Muscle layer of duodenum (tissue), 2 donors: ENCODE data around the gene FBXL20.
"Not testable (repeated sequence)": the region's sequence is repeated elsewhere in the genome, so short reads cannot be mapped to it uniquely, and the experiment has no call there.

Experiments
- H3K27ac ChIP-seq: one replicate; pipeline ENCODE4 v1.7.0; 2013; ENCODE audit warnings: mild to moderate bottlenecking, low read length
- H3K27me3 ChIP-seq: one replicate; pipeline ENCODE4 v1.7.0; 2013; ENCODE audit warnings: low read depth, mild to moderate bottlenecking, control low read depth, low read length
- H3K36me3 ChIP-seq, 2 donors: one replicate each; pipeline ENCODE4 v1.7.0; 2013; ENCODE audit warnings: low read length in 2 of 2, control low read depth in 1 of 2, mild to moderate bottlenecking in 1 of 2; ENCODE audit not compliant: insufficient read depth in 2 of 2, control insufficient read depth in 1 of 2
- H3K4me1 ChIP-seq, 2 donors: one replicate each; pipeline ENCODE4 v1.7.0; 2013; ENCODE audit warnings: low read length in 2 of 2, mild to moderate bottlenecking in 2 of 2, control low read depth in 1 of 2, moderate library complexity in 1 of 2; ENCODE audit not compliant: insufficient read depth in 2 of 2, control insufficient read depth in 1 of 2
- H3K4me3 ChIP-seq, 2 donors: one replicate each; pipeline ENCODE4 v1.7.0; 2013; ENCODE audit warnings: low read length in 2 of 2, low read depth in 1 of 2, mild to moderate bottlenecking in 1 of 2
- H3K9me3 ChIP-seq, 2 donors: one replicate each; pipeline ENCODE4 v1.7.0; 2013; ENCODE audit warnings: low read length in 2 of 2, control low read depth in 1 of 2, mild to moderate bottlenecking in 1 of 2; ENCODE audit not compliant: control insufficient read depth in 1 of 2
- donor health status: healthy.

Gene FBXL20

DNA sequence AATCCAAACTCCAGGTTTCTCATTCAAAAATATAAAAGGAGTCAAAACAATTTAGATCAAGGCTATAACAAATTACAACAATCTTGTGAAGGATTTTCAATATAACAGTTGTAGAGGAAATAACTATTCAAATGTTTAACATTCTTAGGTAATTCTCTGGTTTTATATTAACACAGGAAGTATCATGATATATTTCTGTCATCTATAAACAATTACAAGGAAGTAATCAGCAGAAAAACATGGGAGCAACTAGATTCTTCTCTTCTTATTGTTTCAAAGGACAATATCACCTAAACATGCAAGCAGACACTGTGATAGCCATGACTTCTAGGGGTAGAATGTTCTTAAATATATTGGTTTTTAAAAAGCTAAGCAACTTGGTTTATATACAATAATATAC, 49.9 kb downstream of the FBXL20 start:
- no peaks in the 10 kb centered on the region for H3K27me3 ChIP-seq
- H3K4me3 ChIP-seq: no peak overlapping the region
- H3K4me1 ChIP-seq: peaks cover 0 to 6% of the 10 kb centered on the region in 2 donors
- H3K9me3 ChIP-seq: no peaks in the 10 kb centered on the region
- no peaks in the 10 kb centered on the region for H3K36me3 ChIP-seq
- H3K27ac ChIP-seq: no peak overlapping the region

DNA sequence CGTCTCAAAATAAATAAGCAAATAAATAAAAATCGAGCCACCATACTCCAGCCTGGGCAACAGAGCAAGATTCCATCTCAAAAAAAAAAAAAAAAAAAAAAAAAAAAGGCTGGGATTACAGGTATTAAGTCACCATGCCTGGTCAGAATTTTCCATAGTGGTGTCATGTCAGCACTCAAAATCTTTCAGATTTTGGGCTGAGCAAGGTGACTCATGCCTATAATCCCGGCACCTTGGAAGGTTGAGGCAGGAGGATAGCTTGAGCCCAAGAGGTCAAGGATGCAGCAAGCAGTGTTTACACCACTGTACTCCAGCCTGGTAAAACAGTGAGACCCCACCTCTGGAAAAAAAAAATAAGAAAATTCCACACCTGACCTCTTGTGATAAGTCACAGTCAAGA, 52.2 kb downstream of the FBXL20 start:
- H3K4me3 ChIP-seq: no peak overlapping the region
- H3K27ac ChIP-seq: no peak overlapping the region
- no peaks in the 10 kb centered on the region for H3K9me3 ChIP-seq
- H3K36me3 ChIP-seq: no peaks in the 10 kb centered on the region
- H3K27me3 ChIP-seq: no peaks in the 10 kb centered on the region
- peaks cover 0 to 6% of the 10 kb centered on the region in 2 donors for H3K4me1 ChIP-seq

GRCh38 chr17:39346863-39347262, 54.6 kb downstream of the FBXL20 start:
- H3K36me3 ChIP-seq, H3K4me1 ChIP-seq, H3K9me3 ChIP-seq, H3K4me3 ChIP-seq, H3K27me3 ChIP-seq, H3K27ac ChIP-seq: not testable (repeated sequence)

DNA sequence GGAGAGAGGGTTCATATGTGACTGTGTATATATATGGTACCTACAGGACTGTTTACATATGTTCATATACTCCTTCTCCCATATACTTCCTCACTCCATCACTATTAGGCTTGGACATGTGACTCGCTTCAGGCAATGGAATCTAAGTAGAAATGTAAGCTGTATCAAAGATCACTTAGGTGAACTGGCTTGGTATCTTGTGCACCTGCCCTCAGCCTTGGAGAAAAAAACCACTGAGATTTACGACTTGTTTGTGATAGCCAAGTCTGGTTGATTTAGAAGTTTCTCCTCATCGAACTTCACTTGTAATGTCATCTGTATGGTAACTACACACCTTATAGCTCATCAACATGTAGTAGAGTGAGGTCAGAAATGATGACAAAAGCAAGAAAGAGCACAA, 59.9 kb downstream of the FBXL20 start:
- no peaks in the 10 kb centered on the region for H3K9me3 ChIP-seq
- no peaks in the 10 kb centered on the region for H3K4me1 ChIP-seq
- H3K4me3 ChIP-seq: no peak overlapping the region
- H3K36me3 ChIP-seq: peaks cover 6 to 8% of the 10 kb centered on the region in 2 donors
- H3K27me3 ChIP-seq: no peaks in the 10 kb centered on the region
- H3K27ac ChIP-seq: no peak overlapping the region

DNA sequence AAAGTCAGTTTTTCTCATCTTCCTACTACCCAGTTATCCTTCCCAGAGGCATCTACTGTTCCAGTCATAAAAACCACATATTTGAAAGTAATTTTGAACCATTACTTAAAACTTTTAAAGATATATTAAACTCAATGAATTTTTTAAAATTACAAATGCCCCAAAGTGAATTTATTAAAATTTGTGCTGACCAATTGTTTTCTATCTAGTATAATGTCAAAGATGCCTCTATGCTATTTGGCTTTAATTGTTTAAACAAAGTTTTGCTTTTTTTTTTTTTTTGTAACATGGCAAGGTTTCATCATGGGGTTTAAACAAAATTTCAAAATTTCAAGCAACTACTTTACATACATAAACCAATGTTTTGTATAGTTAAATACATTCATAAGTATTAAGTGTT, 60.7 kb downstream of the FBXL20 start:
- no peaks in the 10 kb centered on the region for H3K27me3 ChIP-seq
- H3K9me3 ChIP-seq: no peaks in the 10 kb centered on the region
- H3K36me3 ChIP-seq: peaks cover 6 to 8% of the 10 kb centered on the region in 2 donors
- H3K4me1 ChIP-seq: peaks cover 0 to 4% of the 10 kb centered on the region in 2 donors
- H3K4me3 ChIP-seq: no peak overlapping the region
- H3K27ac ChIP-seq: no peak overlapping the region

DNA sequence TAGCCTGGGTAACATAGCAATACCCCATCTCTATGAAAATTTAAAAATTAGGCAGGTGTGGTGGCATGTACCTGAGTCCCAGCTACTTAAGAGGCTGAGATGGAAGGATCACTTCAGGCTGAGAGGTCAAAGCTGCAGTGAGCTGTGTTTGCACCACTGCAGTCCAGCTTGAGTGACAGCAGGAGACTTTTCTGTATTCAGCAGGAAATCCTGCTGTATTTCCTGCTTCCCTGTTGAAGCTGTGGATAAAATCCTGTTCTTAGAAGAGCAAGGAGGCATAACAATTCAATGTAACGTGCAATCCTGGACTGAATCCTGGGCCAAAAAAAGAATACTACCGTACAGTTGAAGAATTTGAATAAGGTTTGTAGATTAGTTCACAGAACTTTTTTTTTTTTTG, 62.2 kb downstream of the FBXL20 start:
- Histone ChIP-seq H3K4me1 (peaks cover 0 to 6% of the 10 kb centered on the region in 2 donors), H3K27ac (no peak overlapping the region), H3K27me3 (no peaks in the 10 kb centered on the region), H3K4me3 (no peak overlapping the region), H3K9me3 (no peaks in the 10 kb centered on the region), H3K36me3 (peaks cover 6 to 8% of the 10 kb centered on the region in 2 donors)

GRCh38 chr17:39337649-39338048, 63.8 kb downstream of the FBXL20 start:
- H3K9me3 ChIP-seq, H3K36me3 ChIP-seq, H3K27ac ChIP-seq, H3K4me1 ChIP-seq, H3K27me3 ChIP-seq, H3K4me3 ChIP-seq: not testable (repeated sequence)

GRCh38 chr17:39335704-39336223, 65.7 kb downstream of the FBXL20 start:
- no peak overlapping the region for H3K4me3 ChIP-seq
- peak overlapping the region; percentile 34 for H3K27ac ChIP-seq
- H3K36me3 ChIP-seq: peaks cover 0 to 3% of the 10 kb centered on the region in 2 donors
- H3K4me1 ChIP-seq: peaks cover 0 to 6% of the 10 kb centered on the region in 2 donors
- H3K27me3 ChIP-seq: no peaks in the 10 kb centered on the region
- H3K9me3 ChIP-seq: no peaks in the 10 kb centered on the region

GRCh38 chr17:39334008-39334744, 67.2 kb downstream of the FBXL20 start:
- H3K4me1 ChIP-seq, H3K36me3 ChIP-seq, H3K4me3 ChIP-seq, H3K27me3 ChIP-seq, H3K9me3 ChIP-seq, H3K27ac ChIP-seq: not testable (repeated sequence)

GRCh38 chr17:39332092-39332491, 69.3 kb downstream of the FBXL20 start:
- Histone ChIP-seq H3K36me3 (no peaks in the 10 kb centered on the region), H3K4me1 (peaks cover 0 to 6% of the 10 kb centered on the region in 2 donors), H3K27me3 (no peaks in the 10 kb centered on the region), H3K27ac (no peak overlapping the region), H3K9me3 (no peaks in the 10 kb centered on the region), H3K4me3 (no peak overlapping the region)

DNA sequence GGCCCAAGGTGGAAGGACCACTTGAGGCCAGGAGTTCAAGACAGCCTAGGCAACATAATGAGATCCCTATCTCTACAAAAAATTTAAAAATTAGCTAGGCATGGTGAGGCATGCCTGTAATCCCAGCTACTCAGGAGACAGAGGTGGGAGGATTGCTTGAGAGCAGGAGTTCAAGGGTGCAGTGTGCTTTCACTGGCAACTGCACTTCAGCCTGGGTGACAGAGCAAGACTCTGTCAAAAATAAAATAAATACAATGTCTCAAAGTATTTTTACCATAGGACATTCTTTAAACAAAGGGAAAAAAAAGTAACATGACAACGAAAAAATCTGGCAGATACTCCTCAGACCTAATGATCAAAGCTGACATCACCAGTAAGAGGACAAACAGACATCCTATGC, 72.6 kb downstream of the FBXL20 start:
- Histone ChIP-seq H3K4me1 (no peaks in the 10 kb centered on the region), H3K36me3 (no peaks in the 10 kb centered on the region), H3K27ac (no peak overlapping the region), H3K27me3 (no peaks in the 10 kb centered on the region), H3K4me3 (no peak overlapping the region), H3K9me3 (no peaks in the 10 kb centered on the region)

DNA sequence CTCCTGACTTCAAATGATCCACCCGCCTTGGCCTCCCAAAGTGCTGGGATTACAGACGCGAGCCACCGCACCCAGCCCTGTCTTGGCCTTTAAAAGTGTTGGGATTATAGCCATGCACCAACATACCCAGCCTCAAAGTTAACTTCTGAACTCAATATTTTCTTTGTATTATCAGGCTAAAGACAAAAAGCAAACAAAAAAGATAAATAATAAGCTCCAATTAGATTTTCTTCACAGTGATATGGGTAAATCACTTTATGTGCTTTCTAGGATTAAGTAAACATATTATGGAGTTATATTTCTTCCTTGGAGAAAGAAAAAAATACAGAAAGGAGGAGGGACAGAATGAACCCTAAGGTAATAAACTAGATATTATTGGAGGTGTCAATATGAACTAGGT, 74.3 kb downstream of the FBXL20 start:
- Histone ChIP-seq H3K4me3 (no peak overlapping the region), H3K27me3 (no peaks in the 10 kb centered on the region), H3K27ac (no peak overlapping the region), H3K4me1 (no peaks in the 10 kb centered on the region), H3K36me3 (no peaks in the 10 kb centered on the region), H3K9me3 (no peaks in the 10 kb centered on the region)
